CD4-positive, alpha-beta T cell treated with Interleukin-15 for 1 hour (primary cell): ENCODE results near the gene DIPK2B.

Experiments used
- DNase-seq: peaks from one replicate; pipeline ENCODE4 v3.0.0-alpha.2; 2020

The DIPK2B gene, protein sequence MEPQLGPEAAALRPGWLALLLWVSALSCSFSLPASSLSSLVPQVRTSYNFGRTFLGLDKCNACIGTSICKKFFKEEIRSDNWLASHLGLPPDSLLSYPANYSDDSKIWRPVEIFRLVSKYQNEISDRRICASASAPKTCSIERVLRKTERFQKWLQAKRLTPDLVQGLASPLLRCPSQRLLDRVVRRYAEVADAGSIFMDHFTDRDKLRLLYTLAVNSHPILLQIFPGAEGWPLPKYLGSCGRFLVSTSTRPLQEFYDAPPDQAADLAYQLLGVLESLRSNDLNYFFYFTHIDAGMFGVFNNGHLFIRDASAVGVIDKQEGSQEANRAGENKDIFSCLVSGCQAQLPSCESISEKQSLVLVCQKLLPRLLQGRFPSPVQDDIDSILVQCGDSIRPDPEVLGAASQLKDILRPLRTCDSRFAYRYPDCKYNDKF

DNA sequence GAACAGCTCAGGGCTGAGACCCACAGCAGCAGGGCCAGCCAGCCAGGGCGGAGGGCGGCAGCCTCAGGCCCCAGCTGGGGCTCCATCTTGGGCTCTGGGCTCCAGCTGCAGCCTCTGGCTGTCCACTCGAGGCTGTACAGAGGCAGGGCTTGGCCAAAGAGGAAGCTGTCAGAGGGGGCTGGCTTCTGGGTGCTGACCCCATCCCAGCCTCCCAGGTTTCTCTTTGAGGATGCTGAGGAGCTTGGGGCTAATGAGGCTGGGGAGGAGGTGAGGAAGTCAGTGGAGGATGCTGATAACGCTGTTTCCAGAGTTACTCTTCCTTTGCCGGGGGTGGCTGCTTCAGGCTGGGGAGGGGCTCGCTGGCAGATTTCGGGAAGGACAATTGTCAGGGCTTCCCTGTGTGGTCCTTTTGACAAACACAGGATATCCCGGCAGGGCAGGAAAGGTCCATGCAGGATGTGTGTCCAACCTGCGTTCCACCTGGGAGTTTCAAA is at the start of gene DIPK2B:
Gene DIPK2B (minus strand): TSS at position 136 of the 494 bp plus-strand sequence. CDS start 50 bp downstream, at position 86.
- DNase-seq = no peak

DNA sequence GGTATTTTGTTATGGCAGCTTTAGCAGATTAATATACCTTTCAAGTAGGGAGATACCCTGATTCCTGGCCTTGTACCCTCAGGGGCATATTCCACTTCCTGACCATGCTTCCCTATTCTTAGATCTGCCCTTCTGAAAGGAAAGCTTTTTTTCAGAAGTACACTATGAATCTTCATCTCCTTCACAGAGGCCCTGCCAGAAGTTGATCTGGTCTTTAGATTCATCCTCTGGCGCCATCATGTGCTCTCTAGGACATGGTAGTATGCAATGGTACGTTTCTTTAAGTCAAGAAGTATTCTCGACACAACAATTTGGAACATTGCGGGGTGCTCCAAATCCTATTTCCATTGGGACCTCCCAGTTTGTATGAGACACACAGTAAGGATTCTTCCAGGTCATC is 39.6 kb upstream of the DIPK2B start:
- no peak for DNase-seq

GRCh38 chrX:45238489-45238888 is 37.8 kb upstream of the DIPK2B start:
- no peak for DNase-seq

DNA sequence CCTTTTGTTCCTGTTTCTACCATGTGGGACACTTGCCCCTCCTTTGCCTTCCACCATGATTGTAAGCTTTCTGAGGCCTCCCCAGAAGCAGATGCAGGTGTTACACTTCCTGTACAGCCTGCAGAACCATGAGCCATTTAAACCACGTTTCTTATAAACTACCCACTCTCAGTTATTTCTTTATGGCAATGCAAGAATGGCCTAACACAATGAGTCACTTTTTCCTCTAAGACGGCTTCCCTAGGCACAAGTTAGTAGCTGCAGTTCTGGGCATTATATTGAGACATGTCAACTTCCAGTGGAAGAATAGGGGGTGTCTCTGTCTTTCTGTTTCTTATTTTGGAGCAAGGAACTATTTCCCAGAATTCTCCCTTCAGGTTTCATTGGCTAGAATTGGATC is 32.9 kb upstream of the DIPK2B start:
- no peak for DNase-seq

DNA sequence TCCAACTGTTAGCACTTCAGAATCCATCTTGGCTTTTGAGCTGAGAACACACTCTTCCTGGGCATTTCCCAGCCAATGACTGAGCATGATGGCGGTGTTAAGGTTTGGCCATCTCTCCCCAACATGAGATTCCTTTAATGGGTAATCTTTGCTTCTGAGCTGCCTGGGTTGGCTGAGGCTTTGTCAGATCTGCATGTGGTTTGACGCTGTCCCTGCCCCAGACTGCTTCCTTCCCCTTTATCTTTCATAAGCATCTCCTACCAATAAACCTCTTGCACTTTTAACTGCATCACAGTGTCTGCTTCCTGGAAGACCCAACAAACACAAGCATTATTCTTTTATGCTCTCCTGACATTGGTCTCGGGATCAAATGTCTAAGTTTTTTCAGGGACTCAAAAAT is 31.5 kb upstream of the DIPK2B start:
- DNase-seq = no peak

GRCh38 chrX:45230410-45230809 is 29.7 kb upstream of the DIPK2B start:
- no peak for DNase-seq

DNA sequence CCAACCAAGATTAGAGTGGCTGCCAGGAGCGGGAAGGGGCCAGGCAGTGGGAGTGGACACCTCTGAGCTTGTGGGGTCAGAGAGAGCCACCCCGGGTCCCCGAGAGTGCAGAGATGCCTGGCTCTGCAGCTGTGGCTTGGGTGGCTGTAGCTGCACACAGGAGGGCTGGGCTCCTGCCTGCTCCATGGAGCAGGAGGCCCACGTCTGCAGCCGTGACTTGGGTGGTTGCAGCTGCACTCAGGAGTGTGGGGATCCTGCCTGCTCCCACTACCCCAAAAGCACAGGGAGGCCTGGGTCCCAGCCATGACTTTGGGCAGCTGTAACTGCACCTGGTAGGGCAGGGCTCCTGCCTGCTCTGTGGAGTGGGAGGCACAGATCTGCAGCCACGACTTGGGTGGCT is 28.7 kb upstream of the DIPK2B start:
- no peak for DNase-seq

GRCh38 chrX:45228126-45228525 is 27.4 kb upstream of the DIPK2B start:
- no peak for DNase-seq

DNA sequence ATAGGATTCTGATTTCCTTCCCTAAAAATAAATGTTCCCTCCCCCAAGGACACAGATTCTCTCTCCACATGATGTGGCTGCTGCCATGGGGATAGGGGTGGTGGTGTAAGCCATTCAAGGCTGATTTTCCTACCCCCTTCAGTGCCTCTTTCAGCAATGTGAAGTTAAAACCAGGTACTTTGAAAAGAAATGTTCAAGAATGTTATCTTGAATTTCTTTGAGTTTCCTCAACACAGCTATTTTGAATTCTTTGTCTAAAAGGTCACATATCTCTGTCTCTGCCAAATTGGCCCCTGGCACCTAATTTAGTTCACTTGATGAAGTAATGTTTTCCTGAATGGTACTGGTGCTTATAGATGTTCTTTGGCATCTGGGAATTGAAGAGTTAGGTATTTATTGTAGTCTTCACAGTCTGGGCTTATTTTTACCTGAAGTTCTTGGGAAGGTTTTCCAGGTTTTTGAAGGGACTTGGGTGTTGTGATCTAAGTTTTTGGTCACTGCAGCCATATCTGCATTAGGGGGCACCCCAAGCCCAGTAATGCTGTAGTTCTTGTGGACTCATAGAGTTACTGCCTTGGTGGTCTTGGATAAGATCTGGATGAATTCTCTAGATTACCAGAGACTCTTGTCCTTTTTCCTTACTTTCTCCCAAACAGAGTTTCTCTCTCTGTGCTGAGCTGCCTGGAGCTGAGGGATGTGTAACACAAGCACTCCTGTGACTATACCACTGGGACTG is 7.6 kb upstream of the DIPK2B start:
- DNase-seq = no peak

DNA sequence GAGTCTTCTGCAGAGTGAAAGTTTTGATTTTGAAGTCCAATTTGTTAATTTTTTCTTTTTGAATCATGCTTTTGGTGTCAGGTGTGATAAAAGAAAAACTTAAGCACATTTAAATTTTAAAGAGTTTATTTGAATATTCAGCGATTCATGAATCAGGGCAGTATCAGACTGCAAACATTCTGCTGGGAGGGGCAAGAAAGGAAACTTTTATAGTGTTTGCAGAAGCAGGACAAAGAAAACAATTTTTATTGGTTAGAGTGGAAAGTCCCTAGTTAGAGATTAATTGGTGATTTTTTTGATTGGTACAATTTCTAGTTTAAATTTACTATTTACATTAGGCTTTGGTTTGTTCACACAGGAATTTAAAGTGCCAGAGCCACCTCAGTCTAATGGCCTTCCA is 1.5 kb upstream of the DIPK2B start:
- no peak for DNase-seq

DNA sequence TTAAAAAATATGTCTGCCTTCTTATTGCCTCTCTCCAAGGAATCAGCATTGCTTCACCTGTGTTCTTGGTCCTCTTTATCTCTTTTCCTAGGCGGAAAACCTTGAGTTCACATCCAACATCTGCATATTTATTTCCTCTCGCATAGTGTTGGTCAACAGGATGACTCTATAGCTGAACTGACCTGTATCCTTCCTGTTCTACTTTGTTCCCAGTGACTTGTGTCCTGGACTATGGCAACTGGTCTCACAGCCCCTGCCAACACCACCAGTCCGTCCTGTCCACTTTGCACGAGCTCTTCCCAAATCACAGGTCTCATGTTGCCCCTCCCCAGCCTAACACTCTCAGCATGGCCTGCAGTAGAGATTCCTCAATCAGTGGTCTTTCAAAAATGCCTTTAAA is 2.0 kb downstream of the DIPK2B start:
- DNase-seq = no peak

- no peak for DNase-seq
Measured at GRCh38 chrX:45198301-45198700, 2.4 kb downstream of the DIPK2B start.

- no peak for DNase-seq
Measured at GRCh38 chrX:45196701-45197100, 4.0 kb downstream of the DIPK2B start.

- DNase-seq = no peak
Measured at GRCh38 chrX:45191820-45192409, 8.8 kb downstream of the DIPK2B start.

- no peak for DNase-seq
Measured at GRCh38 chrX:45191383-45191782, 9.3 kb downstream of the DIPK2B start.

DNA sequence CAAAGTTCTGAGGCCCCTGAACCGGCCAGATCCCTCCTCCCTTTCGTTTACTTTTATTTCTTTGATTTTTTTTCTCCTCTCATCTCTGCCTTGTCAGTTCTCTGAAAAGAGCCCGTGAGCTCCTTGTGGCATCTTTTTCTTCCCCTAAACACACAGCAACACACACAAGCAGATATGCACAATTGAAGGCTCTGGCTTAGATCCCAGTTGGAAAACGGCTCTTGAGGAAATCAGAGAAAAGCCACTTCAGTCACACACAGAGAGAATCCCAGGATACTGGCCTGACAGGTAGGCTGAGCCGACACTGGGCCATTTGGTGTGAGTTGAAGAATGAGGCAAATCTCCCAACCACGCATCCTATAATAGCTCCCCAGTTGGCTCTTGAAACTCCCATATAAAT is 12.9 kb downstream of the DIPK2B start:
- no peak for DNase-seq

GRCh38 chrX:45186643-45187026 is 14.0 kb downstream of the DIPK2B start:
- DNase-seq = no peak

GRCh38 chrX:45184211-45184610 is 16.5 kb downstream of the DIPK2B start:
- DNase-seq = no peak

GRCh38 chrX:45172890-45173289 is 27.8 kb downstream of the DIPK2B start:
- no peak for DNase-seq

DNA sequence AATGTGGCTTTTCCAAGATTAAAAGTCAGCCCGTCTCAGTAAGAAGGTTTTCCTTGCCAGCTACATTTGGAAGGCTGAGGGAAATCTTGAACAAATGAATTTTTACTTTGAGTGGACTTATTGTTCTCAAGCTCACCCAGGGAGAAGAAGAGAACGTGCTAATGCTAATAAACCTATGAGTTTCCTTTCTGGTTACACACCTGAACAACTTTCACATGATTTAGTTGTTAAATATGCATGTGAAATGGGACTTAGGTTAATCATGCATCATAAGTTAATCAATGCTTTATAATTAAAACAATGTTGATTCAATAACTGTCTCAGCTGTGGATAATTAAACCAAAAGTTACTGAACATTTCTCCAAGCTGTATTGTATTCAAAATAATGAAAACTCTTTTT is 33.9 kb downstream of the DIPK2B start:
- no peak for DNase-seq

GRCh38 chrX:45165726-45166125 is 35.0 kb downstream of the DIPK2B start:
- no peak for DNase-seq

DNA sequence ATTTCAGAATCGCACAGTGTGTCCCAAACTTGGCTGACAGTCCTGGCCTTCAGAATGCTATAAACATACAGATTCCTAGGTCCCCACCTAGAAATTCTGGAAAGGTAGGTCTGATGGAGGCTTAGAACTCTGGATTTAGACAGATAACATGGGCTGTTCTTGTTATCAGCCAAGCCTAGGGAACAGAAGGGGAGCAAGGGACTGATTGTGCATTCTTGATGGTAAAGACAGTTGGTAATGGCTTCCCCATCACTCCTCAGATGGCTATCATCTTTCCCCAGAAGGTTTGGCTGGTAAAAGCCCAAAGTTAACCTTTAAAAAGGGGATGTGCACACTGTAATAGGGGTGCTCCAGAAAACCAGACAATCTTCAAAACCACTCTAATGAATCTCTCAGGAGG is 35.7 kb downstream of the DIPK2B start:
- DNase-seq = no peak

DNA sequence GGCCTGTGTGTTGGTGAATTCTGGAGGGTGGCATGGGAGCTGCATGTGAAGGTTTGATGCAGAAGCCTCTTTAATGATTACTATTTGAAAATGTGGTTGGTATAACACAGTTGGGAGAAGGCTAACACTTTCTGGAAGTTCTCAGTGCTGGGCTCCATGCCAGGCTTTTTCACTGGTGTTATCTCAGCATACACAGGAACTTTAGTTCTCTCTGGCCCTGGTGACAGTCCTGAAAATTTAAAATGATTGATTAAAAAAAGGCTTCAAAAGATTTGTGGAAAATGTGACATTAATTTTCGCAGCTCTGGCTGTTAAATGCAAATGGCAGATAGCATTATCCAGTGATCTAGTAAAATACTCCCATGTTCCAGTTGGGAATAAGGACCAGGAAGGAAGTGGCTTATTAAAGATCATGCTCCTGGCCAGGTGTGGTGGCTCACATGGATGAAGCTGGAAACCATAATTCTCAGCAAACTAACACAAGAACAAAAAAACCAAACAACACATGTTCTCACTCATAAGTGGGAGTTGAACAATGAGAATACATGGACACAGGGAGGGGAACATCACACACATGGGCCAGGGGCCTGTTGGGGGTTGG is 36.6 kb downstream of the DIPK2B start:
- no peak for DNase-seq
